ENCODE results near the gene ABCB11.
A peak's percentile ranks its signal among the peaks of the same experiment; 100 is the strongest.

ABCB11 gene

GRCh38 chr2:169006665-169007064 is 24.5 kb downstream of the ABCB11 start:
- DNase-seq: no peak

GRCh38 chr2:169005994-169006393 is 25.1 kb downstream of the ABCB11 start:
- no peak for DNase-seq

GRCh38 chr2:169005080-169005598 is 26.0 kb downstream of the ABCB11 start:
- DNase-seq: no peak

DNA sequence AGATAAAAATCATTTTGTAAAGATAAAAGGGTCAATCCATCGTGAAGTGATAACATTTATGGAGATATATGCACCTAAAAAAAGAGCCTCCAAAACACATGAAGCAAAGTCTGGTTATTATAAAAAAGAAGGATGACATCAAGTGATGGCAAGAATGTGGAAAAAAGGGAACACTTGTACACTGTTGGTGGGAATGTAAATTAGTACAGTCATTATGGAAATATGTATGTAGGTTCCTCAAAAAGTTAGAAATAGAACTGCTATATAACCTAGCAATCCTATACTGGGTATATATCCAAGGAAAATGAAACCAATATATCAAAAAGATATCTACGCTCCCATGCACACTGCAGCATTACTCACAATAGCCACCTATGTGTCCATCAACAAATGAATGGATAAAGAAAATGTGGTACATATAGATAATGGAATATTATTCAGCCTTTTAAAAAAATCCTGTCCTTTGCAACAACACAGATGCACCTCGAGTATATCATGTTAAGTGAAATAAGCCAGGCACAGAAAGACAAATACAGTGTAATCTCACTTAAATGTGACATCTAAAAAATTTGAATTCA is 28.9 kb downstream of the ABCB11 start:
- DNase-seq: no peak

- DNase-seq: peak; percentile 50
Measured at GRCh38 chr2:169001116-169001815, 29.9 kb downstream of the ABCB11 start.

- peak; percentile 14 for DNase-seq
Measured at GRCh38 chr2:168999668-169000213, 31.4 kb downstream of the ABCB11 start.

- peak; percentile 15 for DNase-seq
Measured at GRCh38 chr2:168998609-168999211, 32.4 kb downstream of the ABCB11 start.

DNA sequence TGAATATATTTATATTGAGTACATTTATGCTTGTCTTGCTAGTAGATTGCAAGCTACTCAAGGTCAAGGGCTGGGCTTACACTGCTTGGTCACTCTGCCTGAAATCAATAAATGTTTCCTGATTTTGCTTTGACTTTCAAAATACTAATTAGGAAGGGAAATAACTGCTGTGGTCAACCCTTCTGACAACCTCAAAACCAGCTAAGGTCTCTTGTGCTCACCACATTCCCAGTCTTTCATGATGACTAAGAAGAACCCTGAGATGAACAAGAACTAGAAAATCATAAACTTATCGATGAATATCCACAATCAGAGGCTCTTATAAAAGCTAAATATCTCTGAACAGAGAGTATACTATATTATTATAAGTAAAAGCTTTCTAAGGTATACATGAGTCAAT is 33.3 kb downstream of the ABCB11 start:
- DNase-seq: no peak

DNA sequence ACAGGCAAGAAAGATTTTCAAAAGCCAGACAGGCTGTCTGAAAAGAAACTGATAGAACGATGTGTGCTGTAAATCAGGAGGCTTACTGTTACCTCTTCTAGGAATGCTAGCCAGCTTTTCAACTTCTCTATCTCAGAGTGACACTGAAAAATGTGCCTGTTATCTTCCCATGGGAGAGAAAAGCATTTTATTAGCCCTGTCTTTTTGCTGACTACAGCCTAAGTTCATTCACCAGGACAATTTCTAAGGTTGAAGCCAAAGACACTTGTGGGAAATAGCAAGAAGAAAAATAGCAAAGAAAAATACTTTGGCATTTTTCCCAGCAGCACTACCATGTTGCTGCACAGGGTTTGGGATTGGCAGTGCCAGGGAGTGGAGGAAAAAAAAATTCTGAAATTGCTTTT is 34.0 kb downstream of the ABCB11 start:
- peak; percentile 92 for DNase-seq

- no peak for DNase-seq
Measured at GRCh38 chr2:168995744-168996143, 35.4 kb downstream of the ABCB11 start.

- DNase-seq: no peak
Measured at GRCh38 chr2:168993538-168993937, 37.6 kb downstream of the ABCB11 start.

DNA sequence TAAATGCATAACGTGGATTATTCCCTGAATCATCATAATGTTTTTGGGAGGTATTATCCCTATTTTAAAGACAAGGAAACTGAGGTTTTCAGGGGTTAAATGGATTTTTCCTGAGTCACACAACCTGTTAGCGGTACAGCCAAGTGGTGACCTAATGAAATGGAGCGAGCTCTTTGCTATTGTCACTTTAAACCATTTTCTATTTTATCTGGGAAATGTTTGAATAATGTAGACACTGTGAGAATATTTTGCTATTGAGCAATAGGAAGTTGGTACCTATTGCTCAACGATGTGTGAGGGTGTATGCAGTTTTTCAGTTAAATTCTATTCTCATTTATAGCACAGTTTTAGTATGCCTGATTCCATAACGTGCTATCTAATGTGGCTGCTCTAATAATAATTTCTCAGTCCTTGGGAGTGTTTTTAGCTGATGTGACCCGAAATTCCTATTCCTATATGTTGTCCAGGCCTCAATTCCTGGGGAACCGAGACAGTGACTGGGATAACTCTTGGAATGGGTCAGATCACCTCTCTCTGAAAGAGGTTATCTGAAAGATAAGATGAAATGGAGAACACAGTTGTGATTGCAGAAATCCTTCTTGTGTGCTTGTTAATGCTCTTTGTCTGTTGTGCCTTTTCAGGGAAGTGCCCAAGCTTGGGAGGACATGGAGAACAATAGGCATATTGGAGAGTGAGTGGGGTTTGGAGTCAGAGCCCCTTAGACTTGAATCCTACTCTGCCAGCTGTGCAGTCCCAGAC is 38.4 kb downstream of the ABCB11 start:
- DNase-seq: peak; percentile 34

DNA sequence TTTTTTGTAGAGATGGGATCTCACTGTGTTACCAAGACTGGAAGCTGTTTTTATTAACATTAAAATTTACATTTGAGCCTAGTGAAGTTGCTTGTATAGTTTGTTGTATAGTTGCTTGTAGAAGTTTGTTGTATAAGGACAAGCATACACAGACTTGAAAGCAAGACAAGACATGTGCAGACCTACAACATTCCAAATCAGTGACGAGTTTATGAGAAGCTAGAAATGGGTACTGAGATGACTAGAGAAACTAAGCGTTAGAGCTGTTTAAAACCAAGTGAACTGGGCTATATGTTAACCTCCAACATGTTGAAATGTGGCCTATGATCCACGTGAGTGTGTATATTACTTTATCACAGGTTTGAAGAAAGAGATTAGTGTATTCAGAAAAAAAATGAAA is 39.1 kb downstream of the ABCB11 start:
- no peak for DNase-seq

GRCh38 chr2:168988755-168989154 is 42.4 kb downstream of the ABCB11 start:
- no peak for DNase-seq

- DNase-seq: no peak
Measured at GRCh38 chr2:168986398-168986943, 44.7 kb downstream of the ABCB11 start.

- no peak for DNase-seq
Measured at GRCh38 chr2:168981651-168982050, 49.5 kb downstream of the ABCB11 start.

DNA sequence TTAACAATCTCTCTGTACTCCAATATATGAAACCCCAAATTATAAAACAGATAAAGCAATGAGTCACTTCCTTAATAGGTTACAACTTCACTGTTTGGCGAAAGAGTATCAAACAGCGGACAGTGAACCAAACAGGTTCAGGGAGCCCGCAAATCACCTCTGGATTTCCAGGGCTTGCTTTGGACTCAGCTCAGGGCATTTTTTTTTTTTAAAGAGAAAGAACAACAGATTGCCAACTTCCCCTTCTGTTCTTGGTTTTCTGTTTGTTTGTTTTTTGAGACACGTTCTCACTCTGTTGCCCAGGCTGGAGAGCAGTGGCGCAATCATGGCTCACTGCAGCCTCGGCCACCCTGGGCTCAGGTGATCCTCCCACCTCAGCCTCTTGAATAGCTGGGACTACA is 52.7 kb downstream of the ABCB11 start:
- DNase-seq: no peak

GRCh38 chr2:168977608-168978007 is 53.5 kb downstream of the ABCB11 start:
- no peak for DNase-seq

- DNase-seq: no peak
Measured at GRCh38 chr2:168976034-168976654, 55.0 kb downstream of the ABCB11 start.

DNA sequence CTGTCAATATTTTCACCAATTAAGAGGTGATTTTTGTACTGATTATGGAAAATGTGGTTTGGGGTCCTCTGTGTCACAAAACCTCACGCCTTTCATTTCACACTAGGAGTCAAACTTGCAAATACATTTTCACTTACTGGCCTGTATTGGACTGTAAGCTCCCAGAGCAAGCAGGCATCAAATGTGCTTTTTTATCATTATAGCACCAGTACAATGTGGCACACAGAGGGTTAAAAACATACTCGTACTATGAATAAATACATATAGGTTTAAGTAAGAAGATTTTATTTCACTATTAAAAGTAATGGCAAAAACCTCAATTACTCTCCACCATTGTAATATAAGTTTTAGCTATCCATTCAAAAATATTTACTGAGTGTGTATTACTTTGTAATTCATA is 56.7 kb downstream of the ABCB11 start:
- DNase-seq: no peak

DNA sequence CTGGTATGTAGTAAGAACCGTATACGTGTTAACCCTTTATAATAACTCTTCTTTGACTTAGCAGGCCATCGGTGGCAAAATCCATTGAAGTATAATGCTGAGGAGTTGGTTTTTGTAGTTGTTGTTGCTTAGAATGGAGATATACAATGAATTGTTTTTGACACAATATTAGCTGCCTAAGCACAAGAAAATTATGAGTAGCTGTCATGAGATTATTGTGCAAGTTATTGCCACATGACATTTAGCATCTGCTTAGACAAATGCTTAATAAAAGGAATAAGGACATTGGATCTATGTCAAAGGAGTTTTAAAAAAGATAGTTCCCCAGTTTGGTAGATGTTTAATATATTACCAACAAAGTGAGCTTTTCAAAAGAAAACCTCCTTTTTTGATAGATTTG is 59.9 kb downstream of the ABCB11 start:
- no peak for DNase-seq

- DNase-seq: no peak
Measured at GRCh38 chr2:168970711-168971233, 60.4 kb downstream of the ABCB11 start.
